DMS53 treated with DMSO at 0.1 percent for 48 hours (cell line): ENCODE results near the gene RGS21.
"Not testable (repeated sequence)": the region's sequence is repeated elsewhere in the genome, so short reads cannot be mapped to it uniquely, and the experiment has no call there.

ENCODE experiments used
- DNase-seq: peaks from one replicate; lab custom pipeline; 2025; ENCODE audit not compliant: unreplicated experiment; lab: John Stamatoyannopoulos, UW

Gene RGS21, protein sequence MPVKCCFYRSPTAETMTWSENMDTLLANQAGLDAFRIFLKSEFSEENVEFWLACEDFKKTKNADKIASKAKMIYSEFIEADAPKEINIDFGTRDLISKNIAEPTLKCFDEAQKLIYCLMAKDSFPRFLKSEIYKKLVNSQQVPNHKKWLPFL

DNA sequence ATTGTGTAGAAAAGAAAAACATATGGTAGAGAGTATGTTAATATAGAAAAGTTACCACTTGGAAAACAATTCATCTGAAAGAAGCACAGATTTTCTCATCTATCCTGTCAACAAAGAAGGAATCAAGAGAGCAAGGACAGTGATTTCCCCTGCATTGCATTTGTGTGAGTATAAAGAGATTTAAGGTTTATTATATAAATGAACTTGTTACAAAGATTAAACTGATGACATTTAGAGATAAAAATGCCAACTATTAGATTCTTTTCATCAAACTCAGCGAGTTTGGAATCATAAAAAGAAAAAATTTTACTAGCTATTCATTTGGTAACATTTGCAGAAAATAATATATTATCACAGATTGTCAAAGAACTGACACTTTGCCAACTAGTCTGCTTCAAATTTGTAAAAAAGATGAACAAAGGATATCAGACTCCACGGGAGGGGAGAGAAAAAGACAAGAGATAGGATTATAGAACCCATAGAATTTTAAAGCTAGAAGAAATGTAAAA, at the start of gene RGS21:
Gene RGS21, plus strand, starts transcription at position 51 of the 509 bp plus-strand sequence. CDS start 26,045 bp downstream, outside the sequence.
- DNase-seq = no peak

DNA sequence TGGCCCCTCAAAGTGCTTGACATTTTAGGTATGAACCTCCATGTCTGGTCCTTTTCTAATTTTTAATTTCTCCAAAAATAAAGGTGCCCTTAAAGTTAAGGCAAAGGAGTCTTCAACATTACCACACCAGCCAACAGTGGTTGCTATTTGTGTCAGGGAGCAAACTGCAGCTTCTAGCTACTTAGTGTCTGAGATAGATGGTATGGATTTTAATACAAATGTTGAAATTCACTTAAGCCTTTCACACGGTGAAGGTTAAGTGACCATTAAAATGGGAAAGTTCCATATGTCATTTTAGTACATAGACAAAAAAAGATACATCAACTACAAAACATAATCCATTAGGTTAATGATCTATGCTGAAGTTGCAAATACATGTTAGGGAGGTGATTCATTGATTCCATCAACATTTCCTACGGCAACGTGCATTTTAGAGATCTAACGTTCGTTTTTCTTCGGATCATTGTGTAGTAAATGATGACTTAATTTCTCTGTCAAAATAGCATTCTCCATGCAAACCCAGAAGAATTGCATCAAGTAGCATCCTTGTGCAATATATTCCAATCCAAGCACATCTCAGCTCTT, 48.2 kb upstream of the RGS21 start:
- no peak for DNase-seq

DNA sequence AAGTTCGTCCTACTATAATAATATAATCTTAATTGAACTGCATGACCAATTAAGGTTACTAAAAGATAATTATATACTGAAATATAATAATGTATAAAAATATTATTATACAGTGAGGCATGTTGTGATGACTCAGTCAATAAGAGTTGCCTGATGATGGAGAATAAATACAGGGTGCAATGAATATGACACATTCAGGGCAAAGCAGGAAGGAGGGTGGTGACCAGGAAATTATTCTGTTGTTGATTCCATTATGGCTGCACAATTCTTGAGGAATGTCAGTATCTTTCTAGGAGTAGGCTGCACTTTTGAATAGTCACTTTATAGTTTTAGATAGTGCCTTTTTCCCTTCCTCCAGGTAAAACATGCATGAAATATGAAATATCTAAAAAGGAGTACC, 46.4 kb upstream of the RGS21 start:
- no peak for DNase-seq

DNA sequence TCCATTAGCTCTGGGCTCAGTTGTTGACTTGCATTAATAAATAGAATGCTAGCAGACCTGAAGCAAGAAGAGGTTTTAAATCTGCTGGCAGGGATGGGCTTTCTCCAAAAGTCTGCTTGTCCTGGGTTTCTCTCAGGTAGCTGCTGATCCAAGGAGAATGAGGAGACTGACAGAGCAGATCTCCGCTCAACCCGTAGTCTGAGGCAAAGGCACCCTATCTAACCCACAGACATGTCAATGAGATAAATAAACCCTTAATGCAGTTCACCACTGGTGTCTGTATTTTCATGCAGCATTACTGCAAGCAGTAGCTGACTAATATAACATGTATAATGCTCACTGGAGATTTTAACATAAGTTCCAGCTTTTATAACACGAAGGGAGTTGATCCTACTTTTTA, 44.1 kb upstream of the RGS21 start:
- DNase-seq = no peak

DNA sequence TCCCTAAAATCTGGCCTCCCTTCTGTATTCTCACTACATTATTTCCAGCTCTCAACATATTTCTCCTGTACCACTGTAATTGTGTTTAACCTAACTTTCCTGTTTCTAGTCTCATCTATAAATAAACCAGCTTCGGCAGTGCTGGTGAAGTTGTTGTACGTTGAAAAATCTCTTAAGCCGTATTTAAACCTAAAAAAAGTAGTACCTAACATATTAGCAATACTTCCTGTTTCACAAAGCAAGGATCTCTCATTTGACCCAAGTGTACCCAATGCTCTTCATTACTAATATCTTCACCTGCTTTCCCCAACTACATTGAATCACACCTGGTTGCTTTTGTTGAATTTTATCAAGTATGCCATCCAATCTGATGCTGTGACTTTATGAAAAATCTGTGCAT, 42.2 kb upstream of the RGS21 start:
- DNase-seq = no peak

GRCh38 chr1:192277635-192278034, 39.2 kb upstream of the RGS21 start:
- DNase-seq = no peak

GRCh38 chr1:192284927-192285326, 31.9 kb upstream of the RGS21 start:
- DNase-seq = no peak

GRCh38 chr1:192303029-192303428, 13.8 kb upstream of the RGS21 start:
- DNase-seq = no peak

DNA sequence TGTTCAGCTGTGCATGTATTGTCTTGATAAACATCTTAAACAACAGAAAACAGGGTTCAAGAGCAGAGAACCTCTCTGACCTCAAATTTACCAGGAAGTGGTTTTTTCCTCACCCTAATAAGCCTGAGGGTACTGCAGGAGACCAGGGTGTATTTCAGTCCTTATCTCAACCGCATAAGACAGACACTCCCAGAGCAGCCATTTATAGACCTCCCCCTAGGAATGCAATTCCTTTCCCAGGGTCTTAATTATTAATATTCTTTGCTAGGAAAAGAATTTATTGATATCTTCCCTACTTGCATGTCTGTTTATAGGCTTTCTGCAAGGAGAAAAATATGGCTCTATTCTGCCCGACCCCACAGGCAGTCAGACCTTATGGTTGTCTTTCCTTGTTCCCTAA, 8.5 kb upstream of the RGS21 start:
- not testable (repeated sequence) for DNase-seq

DNA sequence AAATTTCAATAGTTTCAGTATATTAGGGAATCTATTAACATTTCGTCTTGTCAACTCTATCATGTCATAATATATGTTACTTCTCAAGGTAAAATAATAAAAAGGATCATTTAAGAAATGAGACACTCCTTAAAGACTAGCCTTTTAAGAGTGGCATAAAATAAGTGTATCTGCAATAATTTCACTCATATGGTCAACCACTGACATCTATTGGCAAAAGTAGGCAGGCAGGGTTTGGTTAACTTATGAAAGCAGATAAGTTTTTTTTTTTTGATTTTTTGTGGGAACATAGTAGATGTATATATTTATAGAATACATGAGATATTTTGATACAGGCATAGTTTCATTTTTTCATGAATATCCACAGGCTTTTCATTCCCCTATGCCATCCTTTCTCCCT, 5.5 kb upstream of the RGS21 start:
- DNase-seq = peak; percentile 25

DNA sequence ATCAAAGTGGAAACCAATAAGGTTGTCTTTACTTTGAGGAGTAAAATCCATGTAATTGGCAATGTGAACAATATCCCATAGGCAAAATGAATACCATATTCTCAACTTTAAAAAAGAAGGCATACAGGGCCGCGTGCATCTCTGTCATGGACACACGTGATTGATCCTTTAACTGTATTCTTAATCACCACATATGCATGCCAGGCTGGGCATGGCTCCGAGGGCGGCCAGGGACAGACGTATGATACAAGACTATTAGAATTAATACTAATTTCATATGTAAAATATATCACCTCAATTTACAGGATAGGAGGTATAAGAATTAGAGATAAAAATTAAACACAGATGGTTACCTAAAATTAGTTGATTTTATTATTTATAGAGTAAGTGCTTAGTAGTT, 11.2 kb downstream of the RGS21 start:
- no peak for DNase-seq

DNA sequence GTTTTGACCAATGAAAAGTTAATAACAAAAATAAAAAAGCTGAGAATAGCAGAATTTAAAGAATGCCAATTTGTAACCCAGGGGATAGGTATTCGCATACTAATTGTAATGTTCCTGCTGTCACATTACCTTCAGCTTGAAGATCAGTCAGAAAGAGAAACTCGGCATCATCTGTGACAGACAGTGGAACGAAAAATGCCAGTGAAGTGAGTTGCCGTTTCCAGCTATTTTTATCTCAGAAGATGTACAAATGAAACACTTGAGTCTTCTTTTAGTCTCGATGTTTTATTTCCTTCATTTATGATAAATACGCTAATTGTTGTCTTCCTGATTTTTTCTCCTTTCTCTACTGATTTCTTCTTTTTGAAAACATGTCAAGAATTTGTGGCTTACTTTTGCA, 26.1 kb downstream of the RGS21 start:
- DNase-seq = no peak

- DNase-seq = no peak
Measured at GRCh38 chr1:192343344-192343743, 26.6 kb downstream of the RGS21 start.

DNA sequence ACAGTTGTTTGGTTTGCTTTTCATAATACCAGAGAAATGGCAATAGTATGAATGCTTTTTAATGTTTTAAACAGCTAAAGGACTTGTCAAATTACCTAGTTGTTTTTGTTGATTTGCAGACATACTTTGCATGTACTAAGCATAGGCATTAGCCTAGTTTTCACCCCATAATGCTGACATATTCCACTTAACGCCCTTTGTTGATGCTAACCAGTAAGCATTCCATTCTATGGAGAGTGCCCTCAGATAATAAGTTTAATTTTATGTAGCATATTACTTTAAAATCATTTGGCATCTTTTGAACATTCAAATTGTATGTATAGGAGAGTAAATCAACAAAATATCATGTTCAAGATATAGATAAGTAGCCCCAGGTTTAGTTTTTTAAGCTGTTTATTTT, 32.5 kb downstream of the RGS21 start:
- no peak for DNase-seq

DNA sequence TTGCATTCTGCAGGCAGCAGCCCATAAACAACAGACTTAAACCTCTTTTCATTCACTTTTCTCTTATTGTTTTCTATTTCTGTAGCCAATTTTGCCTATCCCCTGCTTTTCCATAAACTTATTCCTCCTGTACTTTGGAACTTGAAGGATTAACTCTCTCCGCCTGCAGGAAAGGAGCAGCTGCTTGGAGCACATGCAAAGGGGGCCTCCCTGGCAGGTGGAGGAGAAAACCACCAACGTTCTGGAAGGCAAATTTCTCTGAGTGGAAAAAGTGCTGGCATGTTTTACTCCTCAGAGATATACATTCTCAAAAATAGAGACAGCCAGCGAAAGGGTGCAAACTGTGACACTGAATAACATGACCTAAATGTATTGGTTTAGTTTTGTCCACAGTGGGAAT, 33.6 kb downstream of the RGS21 start:
- DNase-seq = no peak

GRCh38 chr1:192351550-192351949, 34.8 kb downstream of the RGS21 start:
- no peak for DNase-seq

DNA sequence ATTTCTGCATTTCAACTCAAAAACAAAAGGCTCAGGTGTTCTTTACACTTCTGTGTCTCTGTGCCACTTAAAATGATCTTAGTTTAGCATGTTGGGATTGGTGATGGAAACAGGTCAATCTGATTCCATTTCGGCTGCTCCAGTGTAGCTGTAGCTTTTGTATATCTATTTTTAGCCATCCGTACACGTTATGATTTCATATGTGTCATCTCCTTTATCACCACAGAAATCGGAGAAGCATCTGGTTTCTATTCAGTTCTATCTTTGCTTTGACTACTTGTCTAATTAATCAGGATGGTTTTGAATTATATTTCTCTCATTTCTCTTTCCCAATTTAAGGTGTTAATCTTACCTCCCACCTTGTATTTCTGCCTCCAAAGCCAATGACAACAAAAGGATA, 41.1 kb downstream of the RGS21 start:
- DNase-seq = no peak

GRCh38 chr1:192358402-192358801, 41.6 kb downstream of the RGS21 start:
- no peak for DNase-seq

DNA sequence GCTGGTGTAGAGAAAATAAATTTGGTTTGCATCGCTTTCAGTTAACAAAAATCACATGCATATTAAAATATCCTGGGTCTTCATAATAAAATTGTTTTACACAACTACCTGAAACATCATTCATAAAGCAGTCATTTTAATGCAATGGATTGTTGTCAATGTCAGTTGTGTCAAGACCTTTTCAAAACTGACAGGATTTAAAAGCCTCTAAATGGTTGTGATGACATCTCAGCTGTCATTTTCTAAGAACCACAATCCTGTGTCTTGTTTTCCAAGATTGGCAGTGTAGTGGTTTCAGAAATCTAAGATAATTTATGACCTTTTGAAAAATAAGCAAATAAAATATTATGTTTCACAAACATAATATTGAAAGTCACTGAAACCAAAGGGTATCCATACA, 42.0 kb downstream of the RGS21 start:
- DNase-seq = no peak

- no peak for DNase-seq
Measured at GRCh38 chr1:192363177-192363576, 46.4 kb downstream of the RGS21 start.

GRCh38 chr1:192367436-192367835, 50.6 kb downstream of the RGS21 start:
- DNase-seq = no peak

DNA sequence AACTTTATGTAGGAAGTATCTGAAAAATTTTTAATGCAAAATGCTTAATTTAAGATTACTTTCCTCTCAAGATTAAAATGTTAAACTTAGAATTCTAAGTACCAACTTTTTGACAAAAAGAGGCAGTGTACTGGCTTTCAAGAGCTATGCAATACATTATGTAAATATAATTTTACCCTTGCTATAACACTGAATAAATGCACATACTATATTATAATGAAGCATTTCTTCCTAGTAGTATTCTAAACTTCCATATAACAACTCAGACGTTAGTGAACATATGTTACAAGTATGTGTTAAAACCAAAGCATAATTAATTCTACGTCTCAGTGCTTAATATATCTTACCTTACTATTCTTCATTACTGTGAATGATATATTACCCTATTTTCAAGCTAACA, 58.5 kb downstream of the RGS21 start:
- DNase-seq = no peak

DNA sequence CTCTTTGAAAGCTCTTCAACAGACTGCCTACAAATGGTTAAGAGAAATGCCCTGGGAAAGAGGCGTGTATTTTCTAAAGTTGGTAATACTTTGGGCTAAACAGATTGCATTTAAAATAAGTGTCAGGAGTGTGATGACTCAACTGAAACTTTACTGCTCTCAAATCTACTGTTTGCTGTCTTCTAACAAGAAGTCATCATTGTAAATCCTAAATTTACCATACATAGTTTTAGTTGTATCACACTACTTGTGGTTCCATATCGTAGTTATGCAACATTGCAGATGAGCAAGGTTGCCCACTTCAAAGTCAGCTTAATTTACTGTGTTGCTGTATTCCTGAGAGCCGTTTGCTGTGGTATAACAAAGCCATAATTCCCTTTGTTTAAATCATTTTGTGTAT, 59.6 kb downstream of the RGS21 start:
- no peak for DNase-seq
